HG03175 (cell line): ENCODE data around the gene PCDHB9.
"Not testable (repeated sequence)": the region's sequence is repeated elsewhere in the genome, so short reads cannot be mapped to it uniquely, and the experiment has no call there.

Experiments
- ATAC-seq: cut with Tn5 transposase; IDR thresholded peaks from one replicate; pipeline ENCODE4 v1.9.1; 2021; ENCODE audit warnings: mild to moderate bottlenecking, moderate library complexity; ENCODE audit not compliant: unreplicated experiment

Gene PCDHB9

DNA sequence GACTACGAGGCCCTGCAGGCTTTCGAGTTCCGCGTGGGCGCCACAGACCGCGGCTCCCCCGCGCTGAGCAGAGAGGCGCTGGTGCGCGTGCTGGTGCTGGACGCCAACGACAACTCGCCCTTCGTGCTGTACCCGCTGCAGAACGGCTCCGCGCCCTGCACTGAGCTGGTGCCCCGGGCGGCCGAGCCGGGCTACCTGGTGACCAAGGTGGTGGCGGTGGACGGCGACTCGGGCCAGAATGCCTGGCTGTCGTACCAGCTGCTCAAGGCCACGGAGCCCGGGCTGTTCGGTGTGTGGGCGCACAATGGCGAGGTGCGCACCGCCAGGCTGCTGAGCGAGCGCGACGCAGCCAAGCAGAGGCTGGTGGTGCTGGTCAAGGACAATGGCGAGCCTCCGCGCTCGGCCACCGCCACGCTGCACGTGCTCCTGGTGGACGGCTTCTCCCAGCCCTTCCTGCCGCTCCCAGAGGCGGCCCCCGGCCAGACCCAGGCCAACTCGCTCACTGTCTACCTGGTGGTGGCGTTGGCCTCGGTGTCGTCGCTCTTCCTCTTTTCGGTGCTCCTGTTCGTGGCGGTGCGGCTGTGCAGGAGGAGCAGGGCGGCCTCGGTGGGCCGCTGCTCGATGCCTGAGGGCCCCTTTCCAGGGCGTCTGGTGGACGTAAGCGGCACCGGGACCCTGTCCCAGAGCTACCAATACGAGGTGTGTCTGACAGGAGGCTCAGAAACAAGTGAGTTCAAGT, 2.7 kb upstream of the PCDHB9 start:
- ATAC-seq: not testable (repeated sequence)

DNA sequence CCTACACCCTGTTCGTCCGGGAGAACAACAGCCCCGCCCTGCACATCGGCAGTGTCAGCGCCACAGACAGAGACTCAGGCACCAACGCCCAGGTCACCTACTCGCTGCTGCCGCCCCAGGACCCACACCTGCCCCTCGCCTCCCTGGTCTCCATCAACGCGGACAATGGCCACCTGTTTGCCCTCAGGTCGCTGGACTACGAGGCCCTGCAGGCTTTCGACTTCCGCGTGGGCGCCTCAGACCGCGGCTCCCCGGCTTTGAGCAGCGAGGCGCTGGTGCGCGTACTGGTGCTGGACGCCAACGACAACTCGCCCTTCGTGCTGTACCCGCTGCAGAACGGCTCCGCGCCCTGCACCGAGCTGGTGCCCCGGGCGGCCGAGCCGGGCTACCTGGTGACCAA, 1.7 kb downstream of the PCDHB9 start:
- ATAC-seq: not testable (repeated sequence)

- not testable (repeated sequence) for ATAC-seq
Observed at GRCh38 chr5:141189131-141189530, 2.2 kb downstream of the PCDHB9 start.

DNA sequence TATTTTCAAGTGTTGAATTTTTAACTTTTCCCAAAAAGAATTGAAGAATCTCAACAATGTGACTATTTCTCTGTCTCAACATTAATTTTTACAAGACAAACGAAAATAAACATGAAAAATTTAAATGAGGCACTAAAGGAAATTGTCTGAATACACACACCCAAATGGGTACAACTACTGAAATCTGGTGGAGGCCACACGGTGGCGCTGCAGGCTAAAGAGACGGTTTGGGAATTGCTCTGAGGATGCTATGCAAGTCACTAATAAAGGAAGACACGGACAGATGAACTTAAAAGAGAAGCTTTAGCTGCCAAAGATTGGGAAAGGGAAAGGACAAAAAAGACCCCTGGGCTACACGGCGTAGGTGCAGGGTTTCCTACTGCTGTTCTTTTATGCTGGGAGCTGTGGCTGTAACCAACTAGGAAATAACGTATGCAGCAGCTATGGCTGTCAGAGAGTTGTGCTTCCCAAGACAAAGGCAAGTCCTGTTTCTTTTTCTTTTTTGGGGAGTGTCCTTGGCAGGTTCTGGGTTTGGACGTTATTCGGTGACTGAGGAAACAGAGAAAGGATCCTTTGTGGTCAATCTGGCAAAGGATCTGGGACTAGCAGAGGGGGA, 5.3 kb downstream of the PCDHB9 start, which contains the start of gene PCDHB10:
PCDHB10 (plus strand) TSS at position 244 of the 616 bp plus-strand sequence; CDS start at position 444, 200 bp downstream.
- ATAC-seq: no peak

DNA sequence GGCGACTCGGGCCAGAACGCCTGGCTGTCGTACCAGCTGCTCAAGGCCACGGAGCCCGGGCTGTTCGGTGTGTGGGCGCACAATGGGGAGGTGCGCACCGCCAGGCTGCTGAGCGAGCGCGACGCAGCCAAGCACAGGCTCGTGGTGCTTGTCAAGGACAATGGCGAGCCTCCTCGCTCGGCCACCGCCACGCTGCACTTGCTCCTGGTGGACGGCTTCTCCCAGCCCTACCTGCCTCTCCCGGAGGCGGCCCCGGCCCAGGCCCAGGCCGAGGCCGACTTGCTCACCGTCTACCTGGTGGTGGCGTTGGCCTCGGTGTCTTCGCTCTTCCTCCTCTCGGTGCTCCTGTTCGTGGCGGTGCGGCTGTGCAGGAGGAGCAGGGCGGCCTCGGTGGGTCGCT, 7.4 kb downstream of the PCDHB9 start:
- ATAC-seq: not testable (repeated sequence)

GRCh38 chr5:141196363-141196762, 9.4 kb downstream of the PCDHB9 start:
- ATAC-seq: no peak

GRCh38 chr5:141199359-141200235, 12.6 kb downstream of the PCDHB9 start, which contains the start of gene PCDHB11:
Gene PCDHB11, plus strand, starts transcription at chr5:141199627. Its CDS starts 148 bp downstream, at chr5:141199775.
- no peak for ATAC-seq

DNA sequence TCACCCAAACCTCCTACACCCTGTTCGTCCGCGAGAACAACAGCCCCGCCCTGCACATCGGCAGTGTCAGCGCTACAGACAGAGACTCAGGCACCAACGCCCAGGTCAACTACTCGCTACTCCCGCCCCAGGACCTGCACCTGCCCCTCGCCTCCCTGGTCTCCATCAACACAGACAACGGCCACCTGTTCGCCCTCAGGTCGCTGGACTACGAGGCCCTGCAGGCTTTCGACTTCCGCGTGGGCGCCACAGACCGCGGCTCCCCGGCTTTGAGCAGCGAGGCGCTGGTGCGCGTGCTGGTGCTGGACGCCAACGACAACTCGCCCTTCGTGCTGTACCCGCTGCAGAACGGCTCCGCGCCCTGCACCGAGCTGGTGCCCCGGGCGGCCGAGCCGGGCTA, 14.2 kb downstream of the PCDHB9 start:
- not testable (repeated sequence) for ATAC-seq

- ATAC-seq: not testable (repeated sequence)
Observed at GRCh38 chr5:141201646-141202045, 14.7 kb downstream of the PCDHB9 start.

DNA sequence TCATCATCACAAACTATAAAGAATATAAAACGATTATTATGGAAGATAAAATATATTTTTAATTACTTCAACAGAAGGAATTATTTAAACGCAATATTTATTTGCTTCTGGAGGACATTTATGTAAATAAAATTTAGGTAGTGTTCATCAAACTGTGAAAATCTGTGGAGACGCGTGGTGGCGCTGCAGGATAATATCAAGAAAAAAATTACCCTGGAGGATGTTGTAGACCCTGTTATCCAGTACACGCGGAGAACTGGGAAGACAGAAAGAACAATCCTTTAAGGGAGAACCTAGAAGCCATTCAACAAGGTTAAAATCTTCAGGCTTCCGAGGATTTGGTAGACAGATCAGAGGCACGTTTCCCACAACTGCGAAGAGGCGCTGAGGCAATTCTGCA, 21.5 kb downstream of the PCDHB9 start, which contains the start of gene PCDHB12:
PCDHB12 (plus strand) TSS at position 242 of the 400 bp plus-strand sequence. CDS start 189 bp downstream, outside the sequence.
- ATAC-seq: no peak

DNA sequence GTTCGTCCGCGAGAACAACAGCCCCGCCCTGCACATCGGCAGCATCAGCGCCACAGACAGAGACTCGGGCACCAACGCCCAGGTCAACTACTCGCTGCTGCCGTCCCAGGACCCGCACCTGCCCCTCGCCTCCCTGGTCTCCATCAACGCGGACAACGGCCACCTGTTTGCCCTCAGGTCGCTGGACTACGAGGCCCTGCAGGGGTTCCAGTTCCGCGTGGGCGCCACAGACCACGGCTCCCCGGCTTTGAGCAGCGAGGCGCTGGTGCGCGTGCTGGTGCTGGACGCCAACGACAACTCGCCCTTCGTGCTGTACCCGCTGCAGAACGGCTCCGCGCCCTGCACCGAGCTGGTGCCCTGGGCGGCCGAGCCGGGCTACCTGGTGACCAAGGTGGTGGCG, 23.3 kb downstream of the PCDHB9 start:
- not testable (repeated sequence) for ATAC-seq

DNA sequence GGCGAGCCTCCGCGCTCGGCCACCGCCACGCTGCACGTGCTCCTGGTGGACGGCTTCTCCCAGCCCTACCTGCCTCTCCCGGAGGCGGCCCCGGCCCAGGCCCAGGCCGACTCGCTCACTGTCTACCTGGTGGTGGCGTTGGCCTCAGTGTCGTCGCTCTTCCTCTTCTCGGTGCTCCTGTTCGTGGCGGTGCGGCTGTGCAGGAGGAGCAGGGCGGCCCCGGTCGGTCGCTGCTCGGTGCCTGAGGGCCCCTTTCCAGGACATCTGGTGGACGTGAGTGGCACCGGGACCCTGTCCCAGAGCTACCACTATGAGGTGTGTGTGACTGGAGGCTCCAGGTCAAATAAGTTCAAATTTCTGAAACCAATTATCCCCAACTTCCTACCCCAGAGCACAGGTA, 23.9 kb downstream of the PCDHB9 start:
- ATAC-seq: not testable (repeated sequence)

DNA sequence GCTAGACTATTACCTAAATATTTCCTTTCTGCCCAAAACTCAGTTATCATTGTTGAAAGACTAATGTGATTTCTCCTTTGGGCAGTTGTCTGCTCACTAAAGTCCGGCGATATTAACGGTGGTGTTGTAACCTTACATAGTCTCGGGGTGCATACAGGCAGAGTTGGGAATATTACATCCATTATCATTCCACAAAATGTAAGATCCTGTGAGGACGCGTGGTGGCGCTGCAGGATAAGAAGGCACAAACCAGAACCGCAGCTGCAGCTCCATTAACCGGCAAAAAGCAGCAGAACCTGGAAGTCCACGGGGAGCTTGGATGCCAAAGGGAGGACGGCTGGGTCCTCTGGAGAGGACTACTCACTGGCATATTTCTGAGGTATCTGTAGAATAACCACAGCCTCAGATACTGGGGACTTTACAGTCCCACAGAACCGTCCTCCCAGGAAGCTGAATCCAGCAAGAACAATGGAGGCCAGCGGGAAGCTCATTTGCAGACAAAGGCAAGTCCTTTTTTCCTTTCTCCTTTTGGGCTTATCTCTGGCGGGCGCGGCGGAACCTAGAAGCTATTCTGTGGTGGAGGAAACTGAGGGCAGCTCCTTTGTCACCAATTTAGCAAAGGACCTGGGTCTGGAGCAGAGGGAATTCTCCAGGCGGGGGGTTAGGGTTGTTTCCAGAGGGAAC, 26.8 kb downstream of the PCDHB9 start, which contains the start of gene PCDHB13:
PCDHB13 (plus strand) TSS at position 264 of the 684 bp plus-strand sequence; CDS start at position 469, 205 bp downstream.
- not testable (repeated sequence) for ATAC-seq

DNA sequence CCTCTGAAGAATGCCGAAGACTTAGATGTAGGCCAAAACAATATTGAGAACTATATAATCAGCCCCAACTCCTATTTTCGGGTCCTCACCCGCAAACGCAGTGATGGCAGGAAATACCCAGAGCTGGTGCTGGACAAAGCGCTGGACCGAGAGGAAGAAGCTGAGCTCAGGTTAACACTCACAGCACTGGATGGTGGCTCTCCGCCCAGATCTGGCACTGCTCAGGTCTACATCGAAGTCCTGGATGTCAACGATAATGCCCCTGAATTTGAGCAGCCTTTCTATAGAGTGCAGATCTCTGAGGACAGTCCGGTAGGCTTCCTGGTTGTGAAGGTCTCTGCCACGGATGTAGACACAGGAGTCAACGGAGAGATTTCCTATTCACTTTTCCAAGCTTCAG, 27.6 kb downstream of the PCDHB9 start:
- ATAC-seq: not testable (repeated sequence)

DNA sequence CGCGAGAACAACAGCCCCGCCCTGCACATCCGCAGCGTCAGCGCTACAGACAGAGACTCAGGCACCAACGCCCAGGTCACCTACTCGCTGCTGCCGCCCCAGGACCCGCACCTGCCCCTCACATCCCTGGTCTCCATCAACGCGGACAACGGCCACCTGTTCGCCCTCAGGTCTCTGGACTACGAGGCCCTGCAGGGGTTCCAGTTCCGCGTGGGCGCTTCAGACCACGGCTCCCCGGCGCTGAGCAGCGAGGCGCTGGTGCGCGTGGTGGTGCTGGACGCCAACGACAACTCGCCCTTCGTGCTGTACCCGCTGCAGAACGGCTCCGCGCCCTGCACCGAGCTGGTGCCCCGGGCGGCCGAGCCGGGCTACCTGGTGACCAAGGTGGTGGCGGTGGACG, 28.5 kb downstream of the PCDHB9 start:
- ATAC-seq: not testable (repeated sequence)

GRCh38 chr5:141216035-141216434, 29.1 kb downstream of the PCDHB9 start:
- not testable (repeated sequence) for ATAC-seq

GRCh38 chr5:141223112-141223783, 36.3 kb downstream of the PCDHB9 start, which contains the start of gene PCDHB14:
Gene PCDHB14, plus strand, starts transcription at chr5:141223343. Its CDS starts 163 bp downstream, at chr5:141223506.
- no peak for ATAC-seq

DNA sequence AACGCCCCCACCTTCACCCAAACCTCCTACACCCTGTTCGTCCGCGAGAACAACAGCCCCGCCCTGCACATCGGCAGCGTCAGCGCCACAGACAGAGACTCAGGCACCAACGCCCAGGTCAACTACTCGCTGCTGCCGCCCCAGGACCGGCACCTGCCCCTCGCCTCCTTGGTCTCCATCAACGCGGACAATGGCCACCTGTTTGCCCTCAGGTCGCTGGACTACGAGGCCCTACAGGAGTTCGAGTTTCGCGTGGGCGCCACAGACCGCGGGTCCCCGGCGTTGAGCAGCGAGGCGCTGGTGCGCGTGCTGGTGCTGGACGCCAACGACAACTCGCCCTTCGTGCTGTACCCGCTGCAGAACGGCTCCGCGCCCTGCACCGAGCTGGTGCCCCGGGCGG, 37.9 kb downstream of the PCDHB9 start:
- ATAC-seq: not testable (repeated sequence)

DNA sequence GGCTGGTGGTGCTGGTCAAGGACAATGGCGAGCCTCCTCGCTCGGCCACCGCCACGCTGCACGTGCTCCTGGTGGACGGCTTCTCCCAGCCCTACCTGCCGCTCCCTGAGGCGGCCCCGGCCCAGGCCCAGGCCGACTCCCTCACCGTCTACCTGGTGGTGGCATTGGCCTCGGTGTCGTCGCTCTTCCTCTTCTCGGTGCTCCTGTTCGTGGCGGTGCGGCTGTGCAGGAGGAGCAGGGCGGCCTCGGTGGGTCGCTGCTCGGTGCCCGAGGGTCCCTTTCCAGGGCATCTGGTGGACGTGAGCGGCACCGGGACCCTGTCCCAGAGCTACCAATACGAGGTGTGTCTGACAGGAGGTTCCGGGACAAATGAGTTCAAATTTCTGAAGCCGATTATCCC, 38.5 kb downstream of the PCDHB9 start:
- not testable (repeated sequence) for ATAC-seq
